ENCODE results near the gene MVB12A.

Gene MVB12A

GRCh38 chr19:17405250-17406045 is 14.4 kb upstream of the MVB12A start, which contains the start of gene BST2:
Gene BST2 (minus strand): TSS chr19:17405630. CDS start chr19:17405575, 55 bp downstream.
- DNase-seq (ENCODE audit: low read depth) = no peak

- no peak for DNase-seq (ENCODE audit: low read depth)
Measured at GRCh38 chr19:17406046-17406886, 13.6 kb upstream of the MVB12A start.

GRCh38 chr19:17406887-17407196 is 13.0 kb upstream of the MVB12A start:
- DNase-seq (ENCODE audit: low read depth) = no peak

GRCh38 chr19:17409990-17410389 is 9.9 kb upstream of the MVB12A start:
- no peak for DNase-seq (ENCODE audit: low read depth)

- no peak for DNase-seq (ENCODE audit: low read depth)
Measured at GRCh38 chr19:17411801-17412200, 8.0 kb upstream of the MVB12A start.

- DNase-seq (ENCODE audit: low read depth) = no peak
Measured at GRCh38 chr19:17414097-17414496, 5.8 kb upstream of the MVB12A start.

- DNase-seq (ENCODE audit: low read depth) = no peak
Measured at GRCh38 chr19:17415121-17415520, 4.7 kb upstream of the MVB12A start.

GRCh38 chr19:17418710-17419109 is 1.1 kb upstream of the MVB12A start:
- no peak for DNase-seq (ENCODE audit: low read depth)

GRCh38 chr19:17419154-17419620 is 660 bp upstream of the MVB12A start:
- DNase-seq (ENCODE audit: low read depth) = no peak

GRCh38 chr19:17420475-17420924 is 653 bp downstream of the MVB12A start:
- no peak for DNase-seq (ENCODE audit: low read depth)

GRCh38 chr19:17421942-17422341 is 2.1 kb downstream of the MVB12A start:
- DNase-seq (ENCODE audit: low read depth) = no peak

- DNase-seq (ENCODE audit: low read depth) = no peak
Measured at GRCh38 chr19:17423429-17424208, 3.8 kb downstream of the MVB12A start.

- no peak for DNase-seq (ENCODE audit: low read depth)
Measured at GRCh38 chr19:17424743-17425365, 5.0 kb downstream of the MVB12A start.

- no peak for DNase-seq (ENCODE audit: low read depth)
Measured at GRCh38 chr19:17429641-17430113, 9.8 kb downstream of the MVB12A start.

- no peak for DNase-seq (ENCODE audit: low read depth)
Measured at GRCh38 chr19:17431417-17431816, 11.6 kb downstream of the MVB12A start.

- DNase-seq (ENCODE audit: low read depth) = no peak
Measured at GRCh38 chr19:17435218-17435617, 15.4 kb downstream of the MVB12A start.

GRCh38 chr19:17436094-17436873 is 16.4 kb downstream of the MVB12A start:
- DNase-seq (ENCODE audit: low read depth) = no peak

- DNase-seq (ENCODE audit: low read depth) = no peak
Measured at GRCh38 chr19:17436874-17437267, 17.0 kb downstream of the MVB12A start.

- no peak for DNase-seq (ENCODE audit: low read depth)
Measured at GRCh38 chr19:17441241-17442021, 21.6 kb downstream of the MVB12A start.

- no peak for DNase-seq (ENCODE audit: low read depth)
Measured at GRCh38 chr19:17445526-17446165, 25.8 kb downstream of the MVB12A start.
